ENCODE measurements around the gene NFIX. TPM values are rescaled to one million over a fixed set of nuclear protein-coding genes. Genes with fewer than 3 reads are reported as not detected.

NFIX gene
- total and polyA plus RNA-seq, 9 of the 15 experiments (the other 6 are each of a cell fraction or from before 2014, with no cell fraction given), result 0.28 to 26.8 (median 5.4) TPM

DNA sequence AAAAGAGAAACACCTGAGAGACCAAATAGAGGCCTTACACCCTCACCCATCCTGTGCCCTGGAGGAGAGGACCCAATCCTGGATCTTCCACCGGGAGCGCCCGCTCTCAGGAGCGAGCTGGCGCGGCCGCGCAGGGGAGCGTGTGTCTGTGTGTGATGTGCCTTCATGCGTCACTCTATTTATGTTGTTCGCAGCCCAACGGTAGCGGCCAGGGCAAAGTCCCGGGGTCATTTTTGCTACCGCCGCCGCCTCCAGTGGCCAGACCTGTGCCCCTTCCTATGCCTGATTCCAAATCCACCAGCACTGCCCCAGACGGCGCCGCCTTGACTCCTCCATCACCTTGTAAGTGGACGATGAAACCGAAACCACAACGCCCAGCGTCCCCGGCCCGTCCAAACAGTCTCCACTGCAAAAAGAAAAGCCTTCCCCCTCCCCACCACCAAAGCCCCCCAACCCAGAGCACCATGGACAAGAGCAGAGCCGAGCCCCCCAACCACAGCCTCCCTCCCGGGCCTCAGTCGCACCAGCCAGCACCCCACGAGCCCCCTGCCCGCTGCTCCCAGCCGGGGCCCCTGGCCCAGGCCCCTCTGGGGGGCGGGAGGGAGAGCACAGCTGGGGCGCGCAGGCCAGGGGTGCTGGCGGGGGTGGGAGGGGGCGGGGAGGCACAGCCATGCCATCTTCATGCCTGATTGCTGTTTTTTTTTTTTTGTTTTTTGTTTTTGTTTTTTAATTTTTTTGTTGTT lies 92.7 kb downstream of the NFIX start:
- H3K4me1 ChIP-seq (replicated peaks in 1 of 2; ENCODE audit: control insufficient read depth in 2 of 2, insufficient read depth in 2 of 2, low read length in 2 of 2), result peaks cover 0 to 47% of the 10 kb centered on the region in 2 experiments; a peak in 4 of 5 replicates
- no peak overlapping the region for H3K9ac ChIP-seq (ENCODE audit: insufficient read depth in 1 of 2, low read depth in 2 of 2, low read length in 2 of 2)
- peaks cover 10% of the 10 kb centered on the region; the same call in 1 of the 3 replicates for H3K36me3 ChIP-seq (ENCODE audit: control insufficient read depth, insufficient read depth, low read length)
- CTCF ChIA-PET (ENCODE audit: low intra/inter-chr PET ratio), result no interaction called here
- no peaks in the 10 kb centered on the region for H3K9me3 ChIP-seq (replicated peaks; ENCODE audit: control insufficient read depth, insufficient read depth, low read depth, low read length)
- ATAC-seq (no peak), DNase-seq (ENCODE audit: extremely low read depth in 1 of 4, low spot score in 3 of 4) (no peak), FAIRE-seq (no peak)
- 87% methylated on average over 31 of the region's 37 CpGs for WGBS (ENCODE audit: insufficient coverage, low coverage, missing lambda C conversion rate)
- intact Hi-C loops (cut with micrococcal nuclease), result no loop called here
- no peaks in the 10 kb centered on the region for H3K9me1 ChIP-seq (ENCODE audit: control insufficient read depth, insufficient read depth, low read length)
- H3K4me2 ChIP-seq (ENCODE audit: insufficient read depth, low read length), result no peak overlapping the region
- BruUV-seq (replicated peaks), result no TSS peak
- no peak overlapping the region for H3K27ac ChIP-seq (ENCODE audit: extremely low read depth, low read depth, low read length)
- H3K27me3 ChIP-seq (ENCODE audit: control insufficient read depth in 2 of 2, insufficient read depth in 2 of 2, low read length in 2 of 2), result no peaks in the 10 kb centered on the region
- POLR2A ChIA-PET, result interaction anchor here (0.6 kb wide), 1 partner anchor 149 kb away, joined by 3 read pairs; no protein-coding TSS in a partner anchor
- H3K79me2 ChIP-seq (ENCODE audit: control insufficient read depth, insufficient read depth, low read length), result no peaks in the 10 kb centered on the region
- no peaks in the 10 kb centered on the region for H4K20me1 ChIP-seq (replicated peaks; ENCODE audit: control insufficient read depth, insufficient read depth, low read length)
- in situ Hi-C loops (cut with MboI), result no loop called here
- H2AFZ ChIP-seq (ENCODE audit: low read depth, low read length), result no peak overlapping the region
- H3K4me3 ChIP-seq, result no peak overlapping the region
- TF ChIP-seq, protein P1, sequence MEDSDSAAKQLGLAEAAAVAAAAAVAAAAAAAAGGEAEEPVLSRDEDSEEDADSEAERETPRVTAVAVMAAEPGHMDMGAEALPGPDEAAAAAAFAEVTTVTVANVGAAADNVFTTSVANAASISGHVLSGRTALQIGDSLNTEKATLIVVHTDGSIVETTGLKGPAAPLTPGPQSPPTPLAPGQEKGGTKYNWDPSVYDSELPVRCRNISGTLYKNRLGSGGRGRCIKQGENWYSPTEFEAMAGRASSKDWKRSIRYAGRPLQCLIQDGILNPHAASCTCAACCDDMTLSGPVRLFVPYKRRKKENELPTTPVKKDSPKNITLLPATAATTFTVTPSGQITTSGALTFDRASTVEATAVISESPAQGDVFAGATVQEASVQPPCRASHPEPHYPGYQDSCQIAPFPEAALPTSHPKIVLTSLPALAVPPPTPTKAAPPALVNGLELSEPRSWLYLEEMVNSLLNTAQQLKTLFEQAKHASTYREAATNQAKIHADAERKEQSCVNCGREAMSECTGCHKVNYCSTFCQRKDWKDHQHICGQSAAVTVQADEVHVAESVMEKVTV (CRISPR knock-in tag; IDR thresholded peaks at IDR 0.05), result no peak
- TF ChIP-seq, protein P2, sequence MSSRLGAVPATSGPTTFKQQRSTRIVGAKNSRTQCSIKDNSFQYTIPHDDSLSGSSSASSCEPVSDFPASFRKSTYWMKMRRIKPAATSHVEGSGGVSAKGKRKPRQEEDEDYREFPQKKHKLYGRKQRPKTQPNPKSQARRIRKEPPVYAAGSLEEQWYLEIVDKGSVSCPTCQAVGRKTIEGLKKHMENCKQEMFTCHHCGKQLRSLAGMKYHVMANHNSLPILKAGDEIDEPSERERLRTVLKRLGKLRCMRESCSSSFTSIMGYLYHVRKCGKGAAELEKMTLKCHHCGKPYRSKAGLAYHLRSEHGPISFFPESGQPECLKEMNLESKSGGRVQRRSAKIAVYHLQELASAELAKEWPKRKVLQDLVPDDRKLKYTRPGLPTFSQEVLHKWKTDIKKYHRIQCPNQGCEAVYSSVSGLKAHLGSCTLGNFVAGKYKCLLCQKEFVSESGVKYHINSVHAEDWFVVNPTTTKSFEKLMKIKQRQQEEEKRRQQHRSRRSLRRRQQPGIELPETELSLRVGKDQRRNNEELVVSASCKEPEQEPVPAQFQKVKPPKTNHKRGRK (tag; IDR thresholded peaks at IDR 0.05), result no peak
- TF ChIP-seq, protein P3, sequence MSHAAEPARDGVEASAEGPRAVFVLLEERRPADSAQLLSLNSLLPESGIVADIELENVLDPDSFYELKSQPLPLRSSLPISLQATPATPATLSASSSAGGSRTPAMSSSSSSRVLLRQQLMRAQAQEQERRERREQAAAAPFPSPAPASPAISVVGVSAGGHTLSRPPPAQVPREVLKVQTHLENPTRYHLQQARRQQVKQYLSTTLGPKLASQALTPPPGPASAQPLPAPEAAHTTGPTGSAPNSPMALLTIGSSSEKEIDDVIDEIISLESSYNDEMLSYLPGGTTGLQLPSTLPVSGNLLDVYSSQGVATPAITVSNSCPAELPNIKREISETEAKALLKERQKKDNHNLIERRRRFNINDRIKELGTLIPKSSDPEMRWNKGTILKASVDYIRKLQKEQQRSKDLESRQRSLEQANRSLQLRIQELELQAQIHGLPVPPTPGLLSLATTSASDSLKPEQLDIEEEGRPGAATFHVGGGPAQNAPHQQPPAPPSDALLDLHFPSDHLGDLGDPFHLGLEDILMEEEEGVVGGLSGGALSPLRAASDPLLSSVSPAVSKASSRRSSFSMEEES (CRISPR knock-in tag; IDR thresholded peaks at IDR 0.05), result no peak
- TF ChIP-seq, protein P4, sequence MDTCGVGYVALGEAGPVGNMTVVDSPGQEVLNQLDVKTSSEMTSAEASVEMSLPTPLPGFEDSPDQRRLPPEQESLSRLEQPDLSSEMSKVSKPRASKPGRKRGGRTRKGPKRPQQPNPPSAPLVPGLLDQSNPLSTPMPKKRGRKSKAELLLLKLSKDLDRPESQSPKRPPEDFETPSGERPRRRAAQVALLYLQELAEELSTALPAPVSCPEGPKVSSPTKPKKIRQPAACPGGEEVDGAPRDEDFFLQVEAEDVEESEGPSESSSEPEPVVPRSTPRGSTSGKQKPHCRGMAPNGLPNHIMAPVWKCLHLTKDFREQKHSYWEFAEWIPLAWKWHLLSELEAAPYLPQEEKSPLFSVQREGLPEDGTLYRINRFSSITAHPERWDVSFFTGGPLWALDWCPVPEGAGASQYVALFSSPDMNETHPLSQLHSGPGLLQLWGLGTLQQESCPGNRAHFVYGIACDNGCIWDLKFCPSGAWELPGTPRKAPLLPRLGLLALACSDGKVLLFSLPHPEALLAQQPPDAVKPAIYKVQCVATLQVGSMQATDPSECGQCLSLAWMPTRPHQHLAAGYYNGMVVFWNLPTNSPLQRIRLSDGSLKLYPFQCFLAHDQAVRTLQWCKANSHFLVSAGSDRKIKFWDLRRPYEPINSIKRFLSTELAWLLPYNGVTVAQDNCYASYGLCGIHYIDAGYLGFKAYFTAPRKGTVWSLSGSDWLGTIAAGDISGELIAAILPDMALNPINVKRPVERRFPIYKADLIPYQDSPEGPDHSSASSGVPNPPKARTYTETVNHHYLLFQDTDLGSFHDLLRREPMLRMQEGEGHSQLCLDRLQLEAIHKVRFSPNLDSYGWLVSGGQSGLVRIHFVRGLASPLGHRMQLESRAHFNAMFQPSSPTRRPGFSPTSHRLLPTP (IDR thresholded peaks at IDR 0.05; ENCODE audit: borderline replicate concordance, extremely low read depth, insufficient read length), result no peak
- TF ChIP-seq, protein P5, sequence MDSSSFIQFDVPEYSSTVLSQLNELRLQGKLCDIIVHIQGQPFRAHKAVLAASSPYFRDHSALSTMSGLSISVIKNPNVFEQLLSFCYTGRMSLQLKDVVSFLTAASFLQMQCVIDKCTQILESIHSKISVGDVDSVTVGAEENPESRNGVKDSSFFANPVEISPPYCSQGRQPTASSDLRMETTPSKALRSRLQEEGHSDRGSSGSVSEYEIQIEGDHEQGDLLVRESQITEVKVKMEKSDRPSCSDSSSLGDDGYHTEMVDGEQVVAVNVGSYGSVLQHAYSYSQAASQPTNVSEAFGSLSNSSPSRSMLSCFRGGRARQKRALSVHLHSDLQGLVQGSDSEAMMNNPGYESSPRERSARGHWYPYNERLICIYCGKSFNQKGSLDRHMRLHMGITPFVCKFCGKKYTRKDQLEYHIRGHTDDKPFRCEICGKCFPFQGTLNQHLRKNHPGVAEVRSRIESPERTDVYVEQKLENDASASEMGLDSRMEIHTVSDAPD (CRISPR knock-in tag; IDR thresholded peaks at IDR 0.05), result no peak
- no peak for TF ChIP-seq FOSL1 (tag; conservative IDR thresholded peaks at IDR 0.05)
- no peak for TF ChIP-seq PHB (CRISPR knock-in tag; IDR thresholded peaks at IDR 0.05)
- no peak for TF ChIP-seq SRSF9 (IDR thresholded peaks at IDR 0.05; ENCODE audit: borderline replicate concordance, low read depth, low read length)
- TF ChIP-seq ZBTB1 (CRISPR knock-in tag; IDR thresholded peaks at IDR 0.05; ENCODE audit: borderline replicate concordance, low read depth), result no peak
- TF ChIP-seq KDM1A (IDR thresholded peaks at IDR 0.05), result no peak
- no peak for TF ChIP-seq TRIM28 (IDR thresholded peaks at IDR 0.05)
